ENCODE measurements around the gene PROSER2.

The PROSER2 gene

GRCh38 chr10:11831520-11831951 is 8.4 kb downstream of the PROSER2 start:
- Mint-ChIP-seq H3K4me1 (peaks cover 12% of the 10 kb centered on the region), H3K27ac (peak overlapping the region in 1 of 3 experiments; percentile 40), H3K9me3 (no peaks in the 10 kb centered on the region), H3K4me3 (no peak overlapping the region), H3K36me3 (ENCODE audit: low read depth) (no peaks in the 10 kb centered on the region), H3K27me3 (ENCODE audit: low read depth) (peaks cover 13% of the 10 kb centered on the region)
- no peak for TF ChIP-seq CTCF (IDR thresholded peaks at IDR 0.05; ENCODE audit: unreplicated experiment in 3 of 3)

GRCh38 chr10:11832042-11832441 is 8.9 kb downstream of the PROSER2 start:
- Mint-ChIP-seq H3K27ac (peak overlapping the region in 1 of 3 experiments; percentile 45), H3K4me1 (peaks cover 12% of the 10 kb centered on the region), H3K27me3 (ENCODE audit: low read depth) (peaks cover 11% of the 10 kb centered on the region), H3K9me3 (no peaks in the 10 kb centered on the region), H3K36me3 (ENCODE audit: low read depth) (no peaks in the 10 kb centered on the region), H3K4me3 (no peak overlapping the region)
- no peak for TF ChIP-seq CTCF (IDR thresholded peaks at IDR 0.05; ENCODE audit: unreplicated experiment in 3 of 3)

GRCh38 chr10:11835061-11835460 is 11.9 kb downstream of the PROSER2 start:
- TF ChIP-seq CTCF (IDR thresholded peaks at IDR 0.05; ENCODE audit: unreplicated experiment in 3 of 3) = no peak
- Mint-ChIP-seq H3K27me3 (ENCODE audit: low read depth) (peaks cover 9% of the 10 kb centered on the region), H3K4me3 (no peak overlapping the region), H3K36me3 (ENCODE audit: low read depth) (no peaks in the 10 kb centered on the region), H3K4me1 (peaks cover 12% of the 10 kb centered on the region), H3K27ac (no peak overlapping the region), H3K9me3 (no peaks in the 10 kb centered on the region)

GRCh38 chr10:11835704-11836103 is 12.5 kb downstream of the PROSER2 start:
- Mint-ChIP-seq H3K4me3 (no peak overlapping the region), H3K27me3 (ENCODE audit: low read depth) (peaks cover 9% of the 10 kb centered on the region), H3K36me3 (ENCODE audit: low read depth) (no peaks in the 10 kb centered on the region), H3K27ac (no peak overlapping the region), H3K4me1 (peaks cover 12% of the 10 kb centered on the region), H3K9me3 (no peaks in the 10 kb centered on the region)
- no peak for TF ChIP-seq CTCF (IDR thresholded peaks at IDR 0.05; ENCODE audit: unreplicated experiment in 3 of 3)

GRCh38 chr10:11837372-11838161 is 14.4 kb downstream of the PROSER2 start:
- no peak overlapping the region for H3K4me3 Mint-ChIP-seq
- H3K9me3 Mint-ChIP-seq = no peaks in the 10 kb centered on the region
- no peak overlapping the region for H3K27ac Mint-ChIP-seq
- peaks cover 9% of the 10 kb centered on the region for H3K27me3 Mint-ChIP-seq (ENCODE audit: low read depth)
- H3K36me3 Mint-ChIP-seq (ENCODE audit: low read depth) = no peaks in the 10 kb centered on the region
- no peaks in the 10 kb centered on the region for H3K4me1 Mint-ChIP-seq
- TF ChIP-seq CTCF (IDR thresholded peaks at IDR 0.05; ENCODE audit: unreplicated experiment in 3 of 3) = no peak

- no peak overlapping the region for H3K4me3 Mint-ChIP-seq
- peaks cover 9% of the 10 kb centered on the region for H3K27me3 Mint-ChIP-seq (ENCODE audit: low read depth)
- H3K27ac Mint-ChIP-seq = no peak overlapping the region
- TF ChIP-seq CTCF (IDR thresholded peaks at IDR 0.05; ENCODE audit: unreplicated experiment in 3 of 3) = no peak
- no peaks in the 10 kb centered on the region for H3K36me3 Mint-ChIP-seq (ENCODE audit: low read depth)
- no peaks in the 10 kb centered on the region for H3K4me1 Mint-ChIP-seq
- no peaks in the 10 kb centered on the region for H3K9me3 Mint-ChIP-seq
These were observed 15.2 kb downstream of the PROSER2 start for GRCh38 chr10:11838298-11838852.

Data from nephron (organoid).